Adipose tissue (tissue), 3 donors: ENCODE measurements around the gene FIBCD1. TPM values are rescaled to one million over a fixed set of nuclear protein-coding genes. Genes with fewer than 3 reads are reported as not detected.
"Not testable (repeated sequence)": the region's sequence is repeated elsewhere in the genome, so short reads cannot be mapped to it uniquely, and the experiment has no call there.

Experiments
- H3K27ac ChIP-seq: one replicate; pipeline ENCODE4 v1.5.1; 2013; ENCODE audit warnings: low read depth, low read length
- whole genome bisulfite sequencing, 3 donors: extraction: QIAGEN DNeasy Blood & Tissue Kit; methylation state at CpG; one replicate each; pipeline ENCODE4 v1.1.7; 2013; 5-methylcytosine and 5-hydroxymethylcytosine counted together
- polyA plus RNA-seq, 3 donors: library from polyadenylated mRNA; stranded (reverse); fragments of 200-250 nt; gene quantifications; one replicate each; pipeline ENCODE4 v1.2.3, GENCODE V29; 2013
- donor health status: healthy with polysubstance abuse.
- donor health status: Bipolar disorder and iron deficiency.
- donor health status: healthy.

FIBCD1 gene
- polyA plus RNA-seq, 3 donors, result 0.18 to 4.6 (median 0.21) TPM

DNA sequence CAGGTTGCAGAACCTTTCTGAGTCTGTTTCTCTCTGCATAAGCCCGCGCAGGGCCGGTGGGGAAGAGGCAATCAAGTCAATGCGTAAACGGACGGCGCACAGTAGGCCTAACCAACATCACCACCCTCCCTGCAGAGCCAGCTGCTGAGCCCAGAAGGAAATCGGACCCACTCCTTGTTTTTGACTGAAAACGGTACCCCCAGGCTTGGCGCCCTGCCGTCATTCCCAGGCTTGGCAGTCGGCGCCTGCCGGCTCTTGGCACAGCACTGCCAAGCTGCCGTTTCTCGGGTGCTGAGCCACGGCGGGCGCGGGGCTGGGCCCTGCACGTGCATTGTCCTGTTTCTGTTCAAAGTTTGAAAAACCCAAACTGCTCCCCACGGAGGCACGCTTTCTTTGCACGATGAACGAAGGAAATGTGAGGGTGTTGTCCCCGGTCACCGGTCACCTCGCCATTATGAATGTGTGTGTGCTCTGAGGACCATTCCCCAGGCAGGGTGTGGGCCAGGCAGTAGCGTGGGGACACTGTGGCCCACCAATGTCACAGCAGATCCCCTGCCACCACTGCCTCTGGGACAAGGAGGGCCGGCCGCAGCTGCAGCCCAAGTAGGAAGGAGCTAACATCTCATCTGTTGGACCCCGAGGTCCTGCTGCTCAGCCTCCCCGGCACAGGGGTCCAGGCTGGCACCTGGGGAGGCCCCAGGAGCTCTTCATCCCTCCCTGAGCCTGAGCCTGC is 20.1 kb downstream of the FIBCD1 start:
- 71 to 80% (median 80%) methylated on average over 31 to 33 of the region's 33 CpGs for WGBS, 3 donors
- H3K27ac ChIP-seq, result no peak overlapping the region

DNA sequence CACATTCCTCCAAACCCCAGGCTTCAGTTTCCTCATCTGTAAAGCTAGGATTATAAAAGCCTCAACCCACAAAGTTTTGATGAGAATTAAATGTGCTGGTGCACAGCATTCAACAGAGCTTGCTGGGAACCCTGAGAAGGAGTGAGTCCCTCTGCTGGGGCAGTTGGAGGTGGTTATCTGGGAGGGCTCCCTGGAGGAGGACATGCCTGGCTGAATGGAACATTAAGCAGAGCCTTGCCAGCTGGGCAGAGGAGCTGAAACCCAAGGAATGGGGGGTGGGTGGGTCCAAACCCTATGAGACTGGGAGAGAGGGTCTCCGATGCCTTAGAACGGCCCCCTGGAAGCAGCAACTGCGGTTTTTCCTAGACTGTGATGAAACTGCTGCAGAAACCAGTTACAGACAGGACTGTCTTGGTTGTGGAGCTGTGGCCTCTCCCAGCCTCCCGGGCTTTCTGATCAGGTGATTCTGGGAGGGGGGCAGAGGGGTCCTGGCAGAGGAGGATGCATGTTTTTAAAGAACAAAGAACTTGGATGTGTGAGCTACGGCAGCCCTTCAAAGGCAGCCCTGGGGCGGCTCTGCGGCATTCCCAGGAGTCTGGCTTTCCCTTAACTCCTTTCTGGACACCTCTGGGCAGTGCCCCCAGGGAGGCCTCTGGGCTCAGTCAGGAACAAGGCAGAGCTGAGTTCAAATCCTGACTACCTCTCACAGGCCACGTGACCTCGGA is 20.8 kb downstream of the FIBCD1 start:
- H3K27ac ChIP-seq, result no peak overlapping the region
- 58 to 73% (median 69%) methylated on average over 9 of the region's 9 CpGs for WGBS, 3 donors

DNA sequence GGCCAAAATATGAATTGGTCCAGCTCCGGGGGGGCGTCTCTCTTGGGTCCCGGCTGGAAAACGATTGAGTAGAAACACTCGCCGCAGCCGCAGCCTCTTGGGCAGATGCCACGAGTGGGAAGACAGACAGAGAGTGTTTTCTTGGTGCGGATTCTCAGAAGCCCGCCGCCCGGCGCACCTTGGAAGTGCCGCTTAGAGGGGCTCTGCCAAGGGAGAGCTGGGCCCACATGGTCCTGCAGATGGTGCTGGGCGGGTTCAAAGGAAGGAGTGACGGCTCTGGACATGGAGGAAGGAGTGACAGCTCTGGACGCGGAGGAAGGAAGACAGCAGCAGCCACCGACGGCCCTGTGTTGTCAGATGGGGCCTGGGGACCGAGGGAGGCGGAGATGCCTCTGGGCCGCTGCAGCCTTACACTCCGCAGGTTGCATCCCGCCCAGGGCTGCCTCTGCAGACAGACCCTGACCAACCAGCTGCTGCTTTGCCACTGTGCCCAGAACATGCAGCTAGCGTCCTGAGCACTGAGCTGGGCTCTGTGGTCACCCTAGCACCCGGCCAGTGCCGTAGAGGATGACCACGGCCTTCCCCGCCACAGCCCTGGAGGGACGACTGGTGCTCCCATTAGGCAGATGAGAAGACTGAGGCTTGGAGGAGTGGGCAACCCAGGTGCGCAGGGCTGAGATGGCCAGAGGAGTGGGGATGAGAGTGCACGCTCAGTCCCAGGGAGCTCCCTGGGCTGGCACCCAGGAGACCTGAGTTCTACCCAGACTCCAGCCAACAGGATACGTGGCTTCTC is 21.7 kb downstream of the FIBCD1 start:
- no peak overlapping the region for H3K27ac ChIP-seq
- WGBS, 3 donors, result 67 to 78% (median 76%) methylated on average over 28 to 34 of the region's 34 CpGs

DNA sequence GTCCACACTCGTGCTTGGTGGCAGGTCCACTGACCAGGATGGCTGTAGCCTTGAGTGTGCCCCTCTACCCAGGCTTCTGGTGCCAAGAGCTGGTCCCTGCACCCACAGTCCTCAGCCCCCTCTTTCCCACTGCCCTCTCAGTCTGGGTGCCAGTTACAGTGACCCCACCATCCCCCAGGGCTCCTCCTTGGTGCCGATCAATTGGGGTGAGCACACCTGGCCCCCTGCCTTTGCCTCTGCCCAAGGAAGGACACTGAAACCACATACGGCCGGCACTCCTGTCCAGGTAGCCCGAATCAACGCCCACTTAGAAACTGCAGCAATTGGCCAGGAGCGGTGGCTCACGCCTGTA is 24.0 kb downstream of the FIBCD1 start:
- 87% methylated on average over 8 of the region's 8 CpGs for WGBS, 3 donors
- no peak overlapping the region for H3K27ac ChIP-seq

DNA sequence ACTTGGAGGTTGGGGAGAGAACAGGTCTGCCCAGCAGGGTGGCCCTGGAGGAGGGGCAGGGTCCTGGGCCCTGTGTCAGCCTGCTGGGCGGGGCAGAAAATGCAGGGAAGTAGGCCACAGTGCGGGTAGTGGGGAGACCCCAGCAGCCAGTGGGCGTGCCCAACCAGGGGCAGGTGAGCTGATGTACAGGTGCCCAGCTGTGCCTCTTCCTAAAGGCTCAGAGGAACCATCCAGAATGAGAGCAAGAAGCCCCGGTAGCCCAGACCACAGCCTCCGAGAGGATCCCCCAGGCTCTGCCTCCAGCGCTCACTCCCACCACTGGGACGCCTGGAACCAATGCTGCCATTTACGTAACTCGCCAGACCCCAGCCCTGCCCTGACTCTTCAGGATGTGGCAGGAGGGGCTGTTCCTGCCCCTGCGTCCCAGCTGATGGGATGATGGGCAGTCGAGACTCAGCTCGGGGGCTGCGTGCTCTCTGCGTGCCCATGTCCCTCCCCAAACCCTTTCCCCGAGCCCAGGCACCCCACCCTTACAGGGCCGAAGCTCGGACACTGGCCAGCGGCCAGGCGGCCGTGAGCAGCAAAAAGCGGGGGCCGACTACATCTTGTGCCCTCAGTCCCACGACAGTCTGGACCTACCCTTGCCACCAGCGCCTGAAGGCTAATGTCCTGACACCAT is 24.5 kb downstream of the FIBCD1 start:
- H3K27ac ChIP-seq, result no peak overlapping the region
- WGBS, 3 donors, result 71 to 75% (median 74%) methylated on average over 19 to 24 of the region's 24 CpGs

DNA sequence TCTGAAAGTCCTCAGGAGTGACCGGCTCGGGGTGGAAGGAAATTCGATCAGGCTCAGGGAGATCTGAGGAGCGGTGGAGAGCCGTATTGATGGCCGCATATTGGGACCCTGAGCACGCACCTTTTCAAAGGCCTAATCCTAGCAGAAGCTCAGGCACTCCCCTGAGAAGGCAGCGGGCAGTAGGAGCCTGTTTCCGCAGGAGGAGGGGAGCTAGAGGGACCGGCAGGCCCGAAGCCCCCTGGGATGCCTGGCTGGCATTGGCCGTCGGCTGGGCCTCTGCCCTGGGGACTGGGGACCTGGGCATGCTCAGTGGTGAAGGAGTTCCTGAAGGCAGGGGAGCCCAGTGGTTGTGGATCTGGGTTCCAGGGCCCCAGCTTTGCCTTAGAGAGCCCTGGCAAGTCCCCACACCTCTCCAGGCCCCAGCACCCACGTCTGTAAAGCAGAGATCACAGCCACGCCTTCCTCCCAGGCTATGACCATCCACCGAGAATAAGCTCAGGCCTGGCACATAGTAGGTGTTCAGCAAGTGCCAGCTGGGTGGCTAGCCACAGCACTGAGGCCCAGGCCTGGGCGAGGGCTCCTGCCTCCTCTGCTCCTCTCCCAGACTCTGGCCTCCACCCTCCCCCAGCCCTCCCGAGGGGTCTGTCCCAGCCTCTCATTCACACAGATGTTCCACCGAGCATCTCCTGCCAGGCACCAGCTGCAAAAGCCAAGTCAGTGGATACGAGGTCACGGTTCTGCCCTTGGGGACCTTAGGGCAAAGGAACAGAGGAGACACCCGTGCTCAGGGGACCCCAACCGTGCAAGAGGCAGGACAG is 25.2 kb downstream of the FIBCD1 start:
- 56 to 65% (median 58%) methylated on average over 23 of the region's 23 CpGs for whole genome bisulfite sequencing, 3 donors
- H3K27ac ChIP-seq, result no peak overlapping the region

DNA sequence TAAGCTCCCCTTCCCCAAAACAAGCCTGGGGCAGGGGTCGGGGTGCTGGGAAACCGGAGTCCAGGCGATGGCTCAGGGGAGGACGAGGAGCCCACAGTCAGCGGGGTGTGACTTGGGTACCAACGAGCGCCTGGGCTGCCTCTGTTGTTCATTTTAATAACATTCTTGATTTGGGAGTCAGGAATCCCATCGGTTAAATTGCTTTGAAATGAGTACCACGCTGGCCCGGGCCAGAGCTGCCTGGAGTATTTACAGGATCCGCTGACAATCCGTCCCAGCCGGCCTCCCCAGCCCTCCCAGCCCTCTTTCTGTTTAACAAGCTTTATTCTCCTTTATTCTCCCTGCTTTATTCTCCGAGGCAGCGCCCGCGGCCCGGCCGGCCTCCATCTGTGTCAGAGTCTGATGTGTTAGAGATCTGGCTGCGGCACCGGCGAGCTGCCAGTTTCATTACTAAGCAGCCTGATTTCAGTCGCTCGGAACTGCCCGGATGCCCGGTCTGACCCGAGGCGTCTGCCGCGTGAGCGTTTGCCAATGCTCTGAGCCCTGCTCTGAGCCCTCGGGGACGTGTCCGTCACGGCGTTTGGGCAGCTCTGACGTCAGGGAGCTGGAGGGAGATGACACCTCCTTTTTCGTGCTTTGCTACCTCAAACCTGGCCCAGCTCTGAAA is 26.0 kb downstream of the FIBCD1 start:
- 52 to 63% (median 52%) methylated on average over 38 of the region's 38 CpGs for WGBS, 3 donors
- no peak overlapping the region for H3K27ac ChIP-seq

DNA sequence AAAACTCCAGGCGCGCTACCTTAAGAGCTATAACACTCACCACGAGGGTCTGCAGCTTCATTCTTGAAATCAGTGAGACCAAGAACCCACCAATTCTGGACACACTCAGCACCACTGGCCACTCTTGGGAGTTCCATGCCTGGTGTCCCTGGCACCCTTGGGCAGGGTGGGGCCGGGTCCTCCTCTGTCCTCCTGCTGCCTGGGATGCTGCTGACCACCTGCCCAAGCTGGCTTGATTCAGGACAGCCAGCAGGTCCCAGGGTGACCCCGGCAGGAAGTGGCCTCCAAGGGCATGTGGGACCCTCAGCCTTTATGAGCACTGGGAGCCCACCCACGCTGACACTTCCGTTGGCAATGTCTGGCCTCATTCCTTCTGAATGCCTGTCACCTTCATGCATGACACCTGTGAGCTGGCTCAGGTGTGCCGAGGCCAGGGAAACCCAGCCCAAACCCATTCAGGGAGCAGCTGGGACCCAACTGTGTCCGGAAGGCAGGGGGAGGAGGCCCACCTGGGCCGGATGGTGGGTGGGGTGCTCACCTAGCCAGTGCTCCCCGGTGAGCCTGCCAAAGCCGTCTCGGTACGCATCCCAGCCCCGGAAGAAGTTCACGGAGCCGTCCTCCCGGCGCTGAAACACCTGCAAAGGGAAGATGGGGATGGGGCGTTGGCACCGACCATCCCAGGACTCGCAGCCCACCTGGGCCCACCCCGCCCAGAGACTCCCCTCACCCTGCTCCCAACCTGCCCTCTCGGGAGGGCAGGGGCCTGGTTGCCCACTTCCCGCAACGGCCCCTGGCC is 27.6 kb downstream of the FIBCD1 start:
- H3K27ac ChIP-seq, result no peak overlapping the region
- WGBS, 3 donors, result 81 to 92% (median 87%) methylated on average over 21 to 26 of the region's 26 CpGs

DNA sequence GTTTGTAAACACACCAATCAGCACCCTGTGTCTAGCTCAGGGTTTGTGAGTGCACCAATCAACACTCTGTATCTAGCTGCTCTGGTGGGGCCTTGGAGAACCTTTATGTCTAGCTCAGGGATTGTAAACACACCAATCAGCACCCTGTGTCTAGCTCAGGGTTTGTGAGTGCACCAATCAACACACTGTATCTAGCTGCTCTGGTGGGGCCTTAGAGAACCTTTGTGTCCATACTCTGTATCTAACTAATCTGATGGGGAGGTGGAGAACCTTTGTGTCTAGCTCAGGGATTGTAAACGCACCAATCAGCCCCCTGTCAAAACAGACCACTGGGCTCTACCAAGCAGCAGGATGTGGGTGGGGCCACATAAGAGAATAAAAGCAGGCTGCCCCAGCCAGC is 28.4 kb downstream of the FIBCD1 start:
- 35 to 47% (median 43%) methylated on average over 1 of the region's 1 CpG for WGBS, 3 donors
- H3K27ac ChIP-seq, result not testable (repeated sequence)

DNA sequence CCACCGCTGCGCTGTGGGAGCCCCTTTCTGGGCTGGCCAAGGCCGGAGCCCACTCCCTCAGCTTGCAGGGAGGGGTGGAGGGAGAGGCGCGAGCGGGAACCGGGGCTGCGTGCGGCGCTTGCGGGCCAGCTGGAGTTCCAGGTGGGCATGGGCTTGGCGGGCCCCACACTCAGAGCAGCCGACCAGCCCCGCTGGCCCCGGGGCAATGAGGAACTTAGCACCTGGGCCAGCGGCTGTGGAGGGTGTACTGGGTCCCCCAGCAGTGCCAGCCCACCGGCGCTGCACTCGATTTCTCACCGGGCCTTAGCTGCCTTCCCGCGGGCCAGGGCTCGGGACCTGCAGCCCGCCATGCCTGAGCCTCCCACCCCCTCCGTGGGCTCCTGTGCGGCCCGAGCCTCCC is 29.0 kb downstream of the FIBCD1 start:
- not testable (repeated sequence) for H3K27ac ChIP-seq
- 91 to 95% (median 94%) methylated on average over 19 to 27 of the region's 27 CpGs for WGBS, 3 donors

DNA sequence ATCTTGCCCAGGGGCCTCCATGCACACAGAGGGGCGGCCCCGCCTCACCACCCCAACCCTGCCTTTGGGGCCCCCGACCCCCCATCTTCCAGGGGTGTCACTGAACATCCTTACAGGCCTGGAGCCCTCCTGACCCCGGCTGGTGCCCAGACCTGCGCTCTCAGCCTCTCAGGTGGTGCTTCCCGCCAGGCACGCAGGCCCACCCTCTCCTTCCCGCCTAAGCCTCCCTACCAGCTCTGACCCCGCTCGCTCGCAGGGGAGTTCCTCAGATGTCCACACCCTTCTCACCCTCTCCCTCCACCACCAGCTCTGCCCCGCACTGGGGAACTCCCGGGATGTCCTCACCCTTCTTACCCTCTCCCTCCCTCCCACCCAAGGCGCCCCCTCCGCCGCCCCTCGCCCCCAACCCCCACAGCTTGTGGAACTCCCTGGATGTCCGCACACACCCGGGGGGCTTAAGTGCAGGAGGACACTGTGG is 30.1 kb downstream of the FIBCD1 start:
- H3K27ac ChIP-seq, result no peak overlapping the region
- 69 to 82% (median 79%) methylated on average over 15 to 19 of the region's 19 CpGs for WGBS, 3 donors

DNA sequence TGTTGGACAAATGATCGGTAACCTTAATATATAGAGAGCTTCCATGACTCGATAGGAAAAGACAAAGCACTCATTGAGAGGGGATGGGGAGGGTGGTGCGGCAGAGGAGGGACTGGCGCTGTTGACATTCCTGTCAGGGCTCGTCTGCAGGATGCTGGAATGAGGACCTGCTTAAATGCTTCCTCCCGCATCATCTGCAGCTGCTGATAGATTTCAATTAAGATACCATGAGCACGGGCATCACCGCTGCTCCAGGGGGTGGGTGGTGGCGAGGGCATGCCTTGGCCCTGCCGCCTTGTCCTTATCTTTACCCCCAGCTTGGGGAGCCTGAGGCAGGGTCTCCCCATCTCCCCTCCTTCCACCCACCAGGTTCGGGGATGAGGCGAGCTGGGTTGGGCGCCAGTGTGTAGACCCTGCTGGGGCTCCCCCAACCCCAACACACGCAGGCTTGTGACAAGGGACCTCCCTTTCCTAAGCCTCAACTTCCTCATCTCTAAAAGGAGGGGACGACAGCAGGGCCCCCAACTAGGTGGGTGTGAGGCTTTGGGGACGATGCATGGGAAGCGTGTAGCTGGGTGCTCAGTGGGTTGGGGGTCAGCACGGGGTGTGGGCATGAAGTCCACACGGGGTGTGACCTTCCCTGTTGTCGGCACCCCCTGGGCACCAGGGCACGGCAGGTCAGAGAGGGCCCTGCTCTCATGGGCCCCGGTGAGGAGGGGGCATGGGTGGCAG is 30.7 kb downstream of the FIBCD1 start:
- 56 to 62% (median 62%) methylated on average over 20 to 22 of the region's 22 CpGs for WGBS, 3 donors
- no peak overlapping the region for H3K27ac ChIP-seq

DNA sequence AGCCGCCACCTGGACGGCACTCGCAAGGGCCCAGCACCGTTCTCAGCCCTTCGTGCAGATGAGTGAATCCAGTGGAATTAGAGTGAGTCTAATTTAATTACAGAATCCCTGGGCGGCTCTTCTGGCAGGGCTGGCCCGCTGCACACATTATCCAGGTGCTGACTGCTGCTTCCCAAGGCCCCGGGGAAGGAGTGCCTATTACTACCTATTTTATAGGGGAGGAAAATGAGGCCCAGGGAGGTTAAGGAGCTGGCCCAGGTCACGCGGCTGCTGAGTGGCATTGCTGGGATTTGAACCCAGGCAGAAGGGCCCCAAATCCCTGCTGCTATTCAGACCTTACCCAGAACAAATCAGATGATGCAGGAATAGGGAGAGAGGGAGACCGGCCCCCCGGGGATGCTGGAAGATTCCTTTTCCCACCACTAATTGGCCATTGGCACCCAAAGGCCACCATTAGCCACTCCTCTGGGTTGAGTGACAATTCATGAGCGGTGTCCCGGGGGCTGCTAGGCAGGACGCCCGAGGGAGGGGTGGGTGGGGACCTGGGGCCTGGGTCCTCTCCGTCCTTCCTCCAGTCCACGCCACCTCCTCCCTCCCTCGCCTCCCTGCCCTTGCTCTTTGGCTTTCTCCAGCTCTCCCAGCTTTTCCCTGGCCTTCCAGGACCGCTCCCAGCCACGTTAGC is 32.2 kb downstream of the FIBCD1 start:
- no peak overlapping the region for H3K27ac ChIP-seq
- 73 to 81% (median 80%) methylated on average over 20 to 21 of the region's 21 CpGs for WGBS, 3 donors

DNA sequence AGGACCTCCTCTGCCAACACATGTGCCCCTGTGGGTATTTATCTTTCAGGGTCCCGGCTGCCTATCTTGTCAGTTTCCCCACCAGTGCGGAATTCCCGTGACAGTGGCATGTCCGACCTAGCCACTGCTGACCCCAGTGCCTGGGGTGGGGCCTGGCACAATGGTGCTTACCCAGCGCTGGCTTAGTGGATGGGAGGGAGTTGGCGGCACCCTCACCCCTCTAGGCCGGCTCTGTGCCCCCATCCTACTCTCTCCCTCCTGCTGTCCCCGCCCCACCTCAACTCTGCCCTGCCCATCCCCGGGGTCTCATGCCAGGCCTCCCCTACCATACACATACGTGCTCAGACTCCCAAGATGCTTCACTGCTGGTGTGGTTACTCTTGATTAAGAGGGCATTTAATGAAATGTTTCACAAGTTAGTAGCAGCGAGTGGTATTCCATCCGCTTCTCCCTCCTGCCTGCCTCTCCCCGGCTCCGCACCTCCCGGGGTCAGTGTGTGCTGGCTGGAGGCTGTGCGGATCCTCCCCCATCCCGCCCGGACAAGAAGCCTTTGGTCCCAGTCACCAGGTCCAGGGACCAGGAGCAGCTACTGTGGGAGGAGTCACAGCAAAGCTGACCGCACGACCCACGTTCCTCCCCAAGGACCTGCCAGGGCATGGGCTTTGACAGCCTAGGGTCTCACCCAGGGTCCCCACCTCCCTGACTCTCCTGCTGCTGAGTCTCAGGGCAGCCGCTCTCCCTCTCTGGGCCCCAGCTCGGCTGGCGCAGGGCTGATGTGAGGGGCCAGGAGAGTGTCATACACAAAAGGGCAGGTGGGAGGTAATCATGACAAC is 32.9 kb downstream of the FIBCD1 start:
- no peak overlapping the region for H3K27ac ChIP-seq
- WGBS, 3 donors, result 63 to 78% (median 75%) methylated on average over 24 of the region's 24 CpGs
